Measurements from ENCODE around the gene MT1E.
A peak's percentile ranks its signal among the peaks of the same experiment; 100 is the strongest.

Gene MT1E

GRCh38 chr16:56584276-56584675, 41.3 kb upstream of the MT1E start:
- no peak for TF ChIP-seq CTCF (IDR thresholded peaks at IDR 0.05; ENCODE audit: insufficient read depth, low read depth, low read length, missing control alignments)
- no peak overlapping the region for H3K4me3 ChIP-seq (ENCODE audit: low read length)
- DNase-seq (ENCODE audit: low read depth) = no peak

GRCh38 chr16:56588781-56589140, 36.8 kb upstream of the MT1E start:
- no peak overlapping the region for H3K4me3 ChIP-seq (ENCODE audit: low read length)
- no peak for DNase-seq (ENCODE audit: low read depth)
- TF ChIP-seq CTCF (IDR thresholded peaks at IDR 0.05; ENCODE audit: insufficient read depth, low read depth, low read length, missing control alignments) = no peak

- DNase-seq (ENCODE audit: low read depth) = peak; percentile 32
- H3K4me3 ChIP-seq (ENCODE audit: low read length) = no peak within 1 kb of the TSS
- TF ChIP-seq CTCF (IDR thresholded peaks at IDR 0.05; ENCODE audit: insufficient read depth, low read depth, low read length, missing control alignments) = no peak
Observed at GRCh38 chr16:56589141-56590039, 36.2 kb upstream of the MT1E start, which contains the start of gene MT3. Gene MT3 (plus strand): TSS chr16:56589528. CDS start chr16:56589591, 63 bp downstream.

- no peak for TF ChIP-seq CTCF (IDR thresholded peaks at IDR 0.05; ENCODE audit: insufficient read depth, low read depth, low read length, missing control alignments)
- H3K4me3 ChIP-seq (ENCODE audit: low read length) = no peak overlapping the region
- DNase-seq (ENCODE audit: low read depth) = no peak
Observed at GRCh38 chr16:56591377-56592060, 34.1 kb upstream of the MT1E start.

- TF ChIP-seq CTCF (IDR thresholded peaks at IDR 0.05; ENCODE audit: insufficient read depth, low read depth, low read length, missing control alignments) = no peak
- DNase-seq (ENCODE audit: low read depth) = no peak
- H3K4me3 ChIP-seq (ENCODE audit: low read length) = no peak overlapping the region
Observed at GRCh38 chr16:56593573-56594291, 31.8 kb upstream of the MT1E start.

- no peak for TF ChIP-seq CTCF (IDR thresholded peaks at IDR 0.05; ENCODE audit: insufficient read depth, low read depth, low read length, missing control alignments)
- no peak for DNase-seq (ENCODE audit: low read depth)
Observed at GRCh38 chr16:56594292-56594619, 31.3 kb upstream of the MT1E start.

More at GRCh38 chr16:56594292-56594619, 31.3 kb upstream of the MT1E start:
- no peak overlapping the region for H3K4me3 ChIP-seq (ENCODE audit: low read length)
